GM12872 (cell line): ENCODE data around the gene FCN2.

Experiments
- TF ChIP-seq, protein P1 (sequence below): IDR thresholded peaks from 3 replicates; pipeline ENCODE4 v1.5.1; 2011; ENCODE audit warnings: low read depth, mild to moderate bottlenecking, low read length, moderate library complexity; ENCODE audit not compliant: insufficient read depth

FCN2 gene

DNA sequence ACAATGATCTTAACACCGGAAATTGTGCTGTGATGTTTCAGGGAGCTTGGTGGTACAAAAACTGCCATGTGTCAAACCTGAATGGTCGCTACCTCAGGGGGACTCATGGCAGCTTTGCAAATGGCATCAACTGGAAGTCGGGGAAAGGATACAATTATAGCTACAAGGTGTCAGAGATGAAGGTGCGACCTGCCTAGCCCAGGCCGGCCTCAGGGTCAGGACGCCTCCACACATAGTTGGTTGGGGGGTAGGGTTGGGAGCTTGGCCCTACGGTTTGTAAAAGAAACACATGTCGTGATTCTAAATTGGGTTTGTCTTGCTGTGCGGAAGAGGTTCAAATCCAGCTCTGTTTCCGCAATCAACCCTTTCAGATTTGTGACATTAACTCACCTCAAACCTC, 6.6 kb downstream of the FCN2 start:
- TF ChIP-seq, protein P1, sequence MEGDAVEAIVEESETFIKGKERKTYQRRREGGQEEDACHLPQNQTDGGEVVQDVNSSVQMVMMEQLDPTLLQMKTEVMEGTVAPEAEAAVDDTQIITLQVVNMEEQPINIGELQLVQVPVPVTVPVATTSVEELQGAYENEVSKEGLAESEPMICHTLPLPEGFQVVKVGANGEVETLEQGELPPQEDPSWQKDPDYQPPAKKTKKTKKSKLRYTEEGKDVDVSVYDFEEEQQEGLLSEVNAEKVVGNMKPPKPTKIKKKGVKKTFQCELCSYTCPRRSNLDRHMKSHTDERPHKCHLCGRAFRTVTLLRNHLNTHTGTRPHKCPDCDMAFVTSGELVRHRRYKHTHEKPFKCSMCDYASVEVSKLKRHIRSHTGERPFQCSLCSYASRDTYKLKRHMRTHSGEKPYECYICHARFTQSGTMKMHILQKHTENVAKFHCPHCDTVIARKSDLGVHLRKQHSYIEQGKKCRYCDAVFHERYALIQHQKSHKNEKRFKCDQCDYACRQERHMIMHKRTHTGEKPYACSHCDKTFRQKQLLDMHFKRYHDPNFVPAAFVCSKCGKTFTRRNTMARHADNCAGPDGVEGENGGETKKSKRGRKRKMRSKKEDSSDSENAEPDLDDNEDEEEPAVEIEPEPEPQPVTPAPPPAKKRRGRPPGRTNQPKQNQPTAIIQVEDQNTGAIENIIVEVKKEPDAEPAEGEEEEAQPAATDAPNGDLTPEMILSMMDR = no peak

DNA sequence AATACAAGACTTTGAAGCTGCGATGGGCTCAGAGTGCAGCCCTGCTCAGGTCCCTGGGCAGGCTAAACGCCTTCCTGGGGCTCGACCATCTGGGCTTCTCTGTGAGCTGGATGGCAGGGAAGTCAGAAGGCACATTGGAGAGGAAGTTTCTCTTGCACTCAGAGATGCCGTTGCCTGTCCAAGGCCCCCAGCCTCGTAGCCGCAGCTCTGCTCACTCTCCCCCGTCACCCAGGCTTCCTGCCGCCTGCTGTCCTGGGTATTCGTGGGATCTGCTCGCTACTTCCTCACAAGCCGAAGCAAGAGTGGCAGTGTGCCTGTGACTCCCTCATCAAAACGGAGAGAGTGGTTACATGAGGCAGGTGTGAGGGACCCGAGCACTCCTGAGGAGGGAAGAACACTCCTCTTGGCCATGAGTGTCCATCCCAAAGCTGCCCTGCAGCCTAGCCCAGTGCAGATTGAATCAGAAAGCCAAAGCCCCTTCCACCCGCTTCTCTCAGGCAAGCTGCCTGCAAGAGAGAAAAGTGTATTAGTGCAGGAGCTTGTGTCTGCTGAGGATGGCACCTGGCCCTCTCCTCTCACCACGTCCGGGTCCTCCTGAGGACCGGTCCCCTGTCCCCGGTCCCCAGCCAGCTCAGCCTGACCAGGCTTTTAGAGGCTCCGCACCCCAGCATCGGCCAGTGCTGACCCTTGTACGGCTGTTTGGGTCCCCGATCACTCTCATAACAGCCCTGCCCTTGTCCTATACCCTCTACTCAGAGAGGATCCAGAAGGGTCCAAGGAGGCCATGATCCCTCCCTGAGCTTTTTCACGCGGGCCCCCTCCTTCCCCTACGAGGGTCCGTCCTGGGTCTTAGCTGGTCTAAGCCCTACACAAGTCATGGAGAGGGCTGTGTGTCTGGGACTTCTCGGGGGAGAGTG, 7.3 kb downstream of the FCN2 start:
- TF ChIP-seq, protein P1 = no peak

DNA sequence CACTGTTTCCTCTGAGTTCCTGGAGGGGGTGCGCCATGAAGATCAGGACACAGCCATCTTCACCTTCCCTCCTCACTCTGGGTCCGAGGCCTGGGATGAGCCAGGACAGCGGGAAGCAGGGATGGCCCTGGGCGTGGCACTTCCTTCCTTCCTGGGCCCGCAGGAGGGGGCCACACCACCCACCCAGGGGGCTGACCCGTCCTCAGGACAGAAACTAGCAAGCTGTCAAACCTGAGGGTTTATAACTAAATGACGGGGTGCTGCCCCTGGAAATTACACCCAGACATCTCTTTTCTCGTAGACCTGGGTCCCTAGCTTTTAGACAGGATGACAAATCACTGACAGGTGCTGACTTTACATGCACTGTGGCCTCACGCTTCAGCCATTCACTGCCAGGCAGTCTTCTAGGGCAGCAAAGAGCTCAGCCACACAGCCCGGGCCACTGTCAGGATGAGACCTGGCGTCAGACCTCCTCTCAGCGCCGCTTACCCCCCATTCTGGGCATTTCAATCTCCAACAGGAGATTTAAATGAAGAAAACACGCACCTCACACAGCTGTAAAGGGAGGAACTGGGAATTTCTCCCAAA, 8.1 kb downstream of the FCN2 start:
- TF ChIP-seq, protein P1 = no peak

DNA sequence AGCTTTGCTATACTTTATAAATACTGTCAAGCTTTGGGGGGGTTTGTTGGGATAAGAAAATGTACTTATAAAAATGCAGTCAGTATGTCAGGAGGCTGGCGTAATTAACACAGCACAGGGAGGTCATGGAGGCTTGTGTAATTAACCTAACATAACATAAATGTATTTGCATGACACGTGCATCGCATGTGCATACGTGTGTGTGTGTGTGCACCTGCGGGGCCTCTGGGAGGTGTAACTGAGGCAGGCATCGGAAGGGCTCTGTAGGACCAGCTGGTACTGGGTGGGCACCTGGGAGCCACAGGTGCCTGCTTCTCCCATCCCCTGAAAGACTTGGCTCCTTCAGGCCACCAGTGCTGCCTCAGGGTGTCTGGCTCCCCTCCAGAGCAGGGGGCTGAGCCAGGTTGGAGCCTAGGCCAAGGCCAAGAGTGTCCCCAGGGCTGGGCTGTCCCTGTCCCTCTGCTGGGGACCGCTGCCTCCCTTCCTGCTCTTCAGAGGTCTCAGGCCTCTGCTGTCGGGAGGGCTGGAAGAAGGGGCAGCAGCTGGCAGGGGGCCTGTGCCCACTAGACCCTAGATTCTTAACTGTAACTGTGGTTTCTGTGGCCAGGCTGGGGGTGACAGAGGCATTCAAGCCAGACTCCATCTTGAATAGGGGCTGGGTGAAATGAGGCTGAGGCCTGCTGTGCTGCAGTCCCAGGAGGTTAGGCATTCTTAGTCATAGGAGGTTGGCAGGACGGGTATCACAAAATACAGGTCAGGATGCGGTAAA, 9.0 kb downstream of the FCN2 start:
- TF ChIP-seq, protein P1 = no peak

DNA sequence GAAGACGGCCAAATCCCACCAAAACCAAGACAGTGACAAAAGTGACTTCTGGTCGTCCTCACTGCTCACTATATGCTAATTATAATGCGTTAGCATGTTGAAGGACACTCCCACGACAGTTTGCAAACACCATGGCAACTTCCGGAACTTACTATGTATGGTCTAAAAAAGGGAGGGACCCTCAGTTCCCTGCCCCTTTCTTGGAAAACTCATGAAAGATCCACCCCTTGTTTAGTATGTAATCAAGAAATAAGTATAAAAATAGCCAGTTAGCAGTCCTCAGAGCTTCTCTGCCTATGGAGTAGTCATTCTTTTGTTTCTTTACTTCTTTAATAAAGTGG, 9.5 kb downstream of the FCN2 start:
- TF ChIP-seq, protein P1 = no peak

DNA sequence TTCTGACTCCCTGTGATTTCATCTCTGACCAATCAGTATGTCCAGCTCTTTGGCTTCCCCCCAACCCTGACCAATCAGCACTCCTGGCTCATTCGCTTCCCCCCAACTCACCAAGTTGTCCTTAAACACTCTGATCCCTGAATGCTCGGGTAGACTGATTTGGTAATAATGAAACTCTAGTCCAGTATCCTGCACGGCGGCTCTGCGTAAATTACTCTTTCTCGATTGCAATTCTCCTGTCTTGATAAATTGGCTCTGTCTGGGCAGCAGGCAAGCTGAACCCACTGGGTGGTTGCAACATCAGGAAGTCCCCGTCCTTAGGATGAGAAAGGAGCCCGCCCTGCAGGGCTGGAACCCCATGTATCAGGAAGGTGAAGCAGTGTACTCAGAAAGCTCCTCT, 10.4 kb downstream of the FCN2 start:
- TF ChIP-seq, protein P1 = no peak

DNA sequence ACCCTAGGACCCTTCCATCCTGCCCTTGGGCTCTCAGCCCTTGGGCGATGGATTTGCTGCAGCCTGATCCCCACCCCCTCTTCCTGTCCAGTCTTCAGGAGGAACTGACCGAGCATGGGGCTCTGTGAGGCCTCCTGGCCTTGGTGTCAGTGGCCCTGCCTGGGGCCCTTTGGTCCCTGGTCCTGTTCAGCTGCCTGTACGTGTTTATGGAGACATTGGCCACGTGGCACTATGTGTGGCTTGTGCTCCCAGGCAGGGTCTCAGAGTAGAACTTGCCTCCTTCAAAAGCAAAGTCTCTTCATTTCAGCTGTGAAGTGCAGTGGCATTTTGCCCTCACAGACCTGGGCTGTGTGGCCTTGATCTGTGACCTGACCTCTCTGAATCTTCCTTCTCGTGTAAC, 11.1 kb downstream of the FCN2 start:
- TF ChIP-seq, protein P1 = no peak
